ENCODE measurements around the gene MIPEP.

GRCh38 chr13:23710366-23710765, 178.8 kb downstream of the MIPEP start:
- TF ChIP-seq MAX (IDR thresholded peaks at IDR 0.05; ENCODE audit: low read depth, low read length) (no peak), CTCF (IDR thresholded peaks at IDR 0.05; ENCODE audit: low read depth, low read length) (no peak), POLR2A (IDR thresholded peaks at IDR 0.05; ENCODE audit: extremely low read depth, insufficient read length) (no peak), MYC (IDR thresholded peaks at IDR 0.05; ENCODE audit: low read depth, low read length) (no peak)
